H9 (cell line): ENCODE results near the gene ADRA2A. TPM values are rescaled to one million over a fixed set of nuclear protein-coding genes. Genes with fewer than 3 reads are reported as not detected.

Source experiments
- DNase-seq: peaks from one replicate; pipeline ENCODE4 v3.0.0-alpha.2; 2017
- H2AFZ ChIP-seq: one replicate; pipeline ENCODE4 v1.6.1; 2013; ENCODE audit warnings: mild to moderate bottlenecking, low read length, control low read depth, moderate library complexity
- H2AK5ac ChIP-seq: 2 replicates; pipeline ENCODE4 v1.6.1; 2013; ENCODE audit warnings: low read length, control low read depth, mixed read lengths; ENCODE audit not compliant: insufficient read length
- H2BK120ac ChIP-seq: one replicate; pipeline ENCODE4 v1.6.1; 2013; ENCODE audit warnings: low read depth, mild to moderate bottlenecking, low read length, control low read depth, inconsistent platforms; ENCODE audit not compliant: poor library complexity, severe bottlenecking
- H2BK12ac ChIP-seq: 2 replicates; pipeline ENCODE4 v1.6.1; 2013; ENCODE audit warnings: low read length, control low read depth, mixed read lengths, low read depth; ENCODE audit not compliant: insufficient read length
- H2BK15ac ChIP-seq: 2 replicates; pipeline ENCODE4 v1.6.1; 2013; ENCODE audit warnings: low read depth, low read length, control low read depth
- H2BK20ac ChIP-seq: one replicate; pipeline ENCODE4 v1.6.1; 2013; ENCODE audit warnings: low read depth, mild to moderate bottlenecking, low read length, control low read depth, inconsistent platforms; ENCODE audit not compliant: poor library complexity, severe bottlenecking
- H2BK5ac ChIP-seq: 2 replicates; pipeline ENCODE4 v1.6.1; 2013; ENCODE audit warnings: low read length, control low read depth, mixed read lengths; ENCODE audit not compliant: insufficient read length
- H3K14ac ChIP-seq: 2 replicates; pipeline ENCODE4 v1.6.1; 2013; ENCODE audit warnings: low read length, control low read depth; ENCODE audit not compliant: insufficient read depth
- H3K18ac ChIP-seq: 2 replicates; pipeline ENCODE4 v1.6.1; 2013; ENCODE audit warnings: low read depth, mild to moderate bottlenecking, mixed read lengths, low read length, control low read depth; ENCODE audit not compliant: insufficient read length
- H3K23ac ChIP-seq: 2 replicates; pipeline ENCODE4 v1.6.1; 2013; ENCODE audit warnings: low read length, control low read depth, mixed read lengths, low read depth; ENCODE audit not compliant: insufficient read length
- H3K23me2 ChIP-seq: 2 replicates; pipeline ENCODE4 v1.6.1; 2013; ENCODE audit warnings: low read depth, mild to moderate bottlenecking, mixed read lengths, low read length, control low read depth; ENCODE audit not compliant: insufficient read length, poor library complexity, severe bottlenecking
- H3K27ac ChIP-seq: 2 replicates; pipeline ENCODE4 v1.5.1; 2013; ENCODE audit warnings: low read length, control low read depth, mixed read lengths, low read depth; ENCODE audit not compliant: insufficient read length
- H3K27me3 ChIP-seq: 2 replicates; pipeline ENCODE4 v1.6.1; 2013; ENCODE audit warnings: low read length, control low read depth, inconsistent platforms; ENCODE audit not compliant: insufficient read depth
- H3K4ac ChIP-seq: 2 replicates; pipeline ENCODE4 v1.6.1; 2013; ENCODE audit warnings: low read depth, mild to moderate bottlenecking, control low read depth, inconsistent platforms, low read length, moderate library complexity
- H3K4me1 ChIP-seq: 2 replicates; pipeline ENCODE4 v1.6.1; 2013; ENCODE audit warnings: low read length, control low read depth, inconsistent platforms; ENCODE audit not compliant: insufficient read depth
- H3K4me2 ChIP-seq: 2 replicates; pipeline ENCODE4 v1.6.1; 2013; ENCODE audit warnings: low read length, control low read depth, mixed read lengths; ENCODE audit not compliant: insufficient read length, insufficient read depth
- H3K56ac ChIP-seq: 2 replicates; pipeline ENCODE4 v1.6.1; 2013; ENCODE audit warnings: low read depth, mild to moderate bottlenecking, mixed read lengths, low read length, control low read depth; ENCODE audit not compliant: insufficient read length
- H3K79me1 ChIP-seq: 2 replicates; pipeline ENCODE4 v1.6.1; 2013; ENCODE audit warnings: low read depth, mild to moderate bottlenecking, moderate library complexity, low read length, control low read depth, inconsistent platforms; ENCODE audit not compliant: insufficient read depth, poor library complexity, severe bottlenecking
- H3K79me2 ChIP-seq: 2 replicates; pipeline ENCODE4 v1.6.1; 2013; ENCODE audit warnings: low read length, control low read depth, inconsistent platforms; ENCODE audit not compliant: insufficient read depth
- H3K9ac ChIP-seq: 2 replicates; pipeline ENCODE4 v1.6.1; 2013; ENCODE audit warnings: low read length, control low read depth, mixed read lengths; ENCODE audit not compliant: insufficient read length; ENCODE audit errors: extremely low read depth
- H3K9me3 ChIP-seq: one replicate; pipeline ENCODE4 v1.6.1; 2013; ENCODE audit warnings: low read depth, low read length, inconsistent platforms; ENCODE audit not compliant: control insufficient read depth
- H3T11ph ChIP-seq: one replicate; pipeline ENCODE4 v1.6.1; 2013; ENCODE audit warnings: mild to moderate bottlenecking, low read length, control low read depth, inconsistent platforms
- H4K20me1 ChIP-seq: one replicate; pipeline ENCODE4 v1.6.1; 2013; ENCODE audit not compliant: control insufficient read depth, insufficient read length, insufficient read depth
- H4K5ac ChIP-seq: 2 replicates; pipeline ENCODE4 v1.6.1; 2013; ENCODE audit warnings: low read depth, mild to moderate bottlenecking, mixed read lengths, low read length, control low read depth; ENCODE audit not compliant: insufficient read length
- H4K8ac ChIP-seq: replicated peaks from 2 replicates; pipeline ENCODE4 v1.6.1; 2013; ENCODE audit warnings: low read length, control low read depth, mixed read lengths, low read depth; ENCODE audit not compliant: insufficient read length
- H4K91ac ChIP-seq: 2 replicates; pipeline ENCODE4 v1.6.1; 2013; ENCODE audit warnings: low read depth, mild to moderate bottlenecking, moderate library complexity, mixed read lengths, low read length, control low read depth; ENCODE audit not compliant: insufficient read length
- H3K27ac Mint-ChIP-seq, 3 experiments: 2 replicates in 2 of 3; 3 replicates in 1 of 3; pipeline ENCODE4 v1.8.0; 2020 to 2021; ENCODE audit warnings: mixed read lengths in 3 of 3, mild to moderate bottlenecking in 1 of 3, moderate library complexity in 1 of 3
- H3K27me3 Mint-ChIP-seq: 2 replicates; pipeline ENCODE4 v1.8.0; 2021; ENCODE audit warnings: low read depth, mild to moderate bottlenecking, moderate library complexity, mixed read lengths
- H3K36me3 Mint-ChIP-seq, 3 experiments: 2 replicates in 2 of 3; 3 replicates in 1 of 3; pipeline ENCODE4 v1.8.0; 2020 to 2021; ENCODE audit warnings: low read depth in 3 of 3, mixed read lengths in 3 of 3; ENCODE audit not compliant: insufficient read depth in 1 of 3
- H3K4me1 Mint-ChIP-seq, 2 experiments: 2 replicates each; pipeline ENCODE4 v1.8.0; 2020; ENCODE audit warnings: mixed read lengths in 2 of 2
- H3K4me3 Mint-ChIP-seq, 2 experiments: 2 replicates in 1 of 2; 3 replicates in 1 of 2; pipeline ENCODE4 v1.8.0; 2020 to 2021; ENCODE audit warnings: mild to moderate bottlenecking in 2 of 2, mixed read lengths in 2 of 2, moderate library complexity in 1 of 2
- H3K9me3 Mint-ChIP-seq, 2 experiments: 2 replicates in 1 of 2; 3 replicates in 1 of 2; pipeline ENCODE4 v1.8.0; 2020; ENCODE audit warnings: mild to moderate bottlenecking in 2 of 2, mixed read lengths in 2 of 2, moderate library complexity in 1 of 2
- CTCF ChIP-seq: fragments of 200-600 bp; sonication (generic); conservative IDR thresholded peaks from 3 replicates; pipeline ENCODE4 v1.8.0; 2021; ENCODE audit warnings: antibody characterized with exemption, mild to moderate bottlenecking
- whole genome bisulfite sequencing: extraction: QIAGEN DNeasy Blood & Tissue Kit; methylation state at CpG from one replicate; pipeline ENCODE4 v1.1.7; 2013; ENCODE audit warnings: missing lambda C conversion rate, low lambda C conversion rate, mixed read lengths; ENCODE audit not compliant: insufficient read length; ENCODE audit errors: extremely low coverage; 5-methylcytosine and 5-hydroxymethylcytosine counted together
- total RNA-seq: library from RNA; stranded (reverse); gene quantifications from 2 replicates; pipeline ENCODE4 v1.2.1, GENCODE V29; 2021

Gene ADRA2A
- total RNA-seq, 1 experiment from 2014 or later: 1.4 TPM

DNA sequence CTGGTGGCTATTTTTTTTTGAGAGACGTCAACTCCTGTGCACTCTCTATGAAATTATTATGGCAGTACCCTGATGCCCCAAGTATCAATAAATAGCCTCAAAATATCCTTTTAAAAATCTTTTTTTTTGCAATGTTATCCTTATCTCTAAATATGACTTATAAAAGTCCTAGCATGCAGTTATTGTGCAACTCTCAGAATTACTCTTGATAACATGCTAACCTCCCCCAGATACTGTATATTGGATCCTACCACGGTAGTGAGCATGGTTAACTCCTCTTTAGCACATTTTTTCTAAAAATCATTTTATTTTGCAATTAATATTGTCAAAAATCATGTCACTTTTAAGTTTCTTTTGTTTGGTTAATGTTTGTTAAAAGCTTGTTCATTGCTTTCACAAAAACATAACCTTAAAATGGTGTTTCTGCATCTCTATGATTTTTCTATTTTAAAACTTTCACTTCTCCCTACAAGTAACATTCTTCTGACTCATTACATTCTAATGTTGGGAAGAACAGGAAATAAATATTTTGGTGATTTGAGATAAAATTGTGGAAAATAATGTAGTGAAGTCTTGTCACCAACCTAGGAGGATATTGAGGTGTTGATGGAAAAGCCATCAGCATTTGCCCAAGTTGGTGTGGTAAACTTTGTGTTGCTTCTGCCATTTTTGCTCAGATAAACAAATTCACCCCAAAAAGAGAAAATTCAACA is 42.1 kb upstream of the ADRA2A start:
- no peak overlapping the region for H4K5ac ChIP-seq
- no peak overlapping the region for H3K4me3 Mint-ChIP-seq
- H4K8ac ChIP-seq: no peak overlapping the region
- no peak overlapping the region for H3T11ph ChIP-seq
- H3K56ac ChIP-seq: no peak overlapping the region
- H2BK5ac ChIP-seq: no peak overlapping the region
- no peaks in the 10 kb centered on the region for H3K79me1 ChIP-seq
- H3K23me2 ChIP-seq: no peaks in the 10 kb centered on the region
- H2BK120ac ChIP-seq: no peak overlapping the region
- H3K27me3 Mint-ChIP-seq: no peaks in the 10 kb centered on the region; the same call in 1 of the 2 replicates
- no peak overlapping the region for H2BK20ac ChIP-seq
- peaks cover 5% of the 10 kb centered on the region for H3K9me3 ChIP-seq
- peaks cover 32 to 37% of the 10 kb centered on the region in 2 experiments for H3K9me3 Mint-ChIP-seq
- H2BK15ac ChIP-seq: no peak overlapping the region
- H3K4ac ChIP-seq: no peak overlapping the region
- no peak overlapping the region for H3K27ac Mint-ChIP-seq
- no peak overlapping the region for H3K14ac ChIP-seq
- no peak overlapping the region for H2BK12ac ChIP-seq
- no peak overlapping the region for H3K4me2 ChIP-seq
- no peak overlapping the region for H3K18ac ChIP-seq
- H3K27ac ChIP-seq: no peak overlapping the region
- no peaks in the 10 kb centered on the region for H4K20me1 ChIP-seq
- H2AFZ ChIP-seq: no peak overlapping the region
- no peaks in the 10 kb centered on the region for H3K27me3 ChIP-seq
- H4K91ac ChIP-seq: no peak overlapping the region
- WGBS: no CpG with 5 or more reads among the region's 2 CpGs
- no peak overlapping the region for H2AK5ac ChIP-seq
- no peak overlapping the region for H3K9ac ChIP-seq
- DNase-seq: no peak
- no peaks in the 10 kb centered on the region for H3K4me1 ChIP-seq
- H3K36me3 Mint-ChIP-seq: peaks cover 17 to 43% (median 28%) of the 10 kb centered on the region in 3 experiments
- no peaks in the 10 kb centered on the region for H3K4me1 Mint-ChIP-seq
- no peak for TF ChIP-seq CTCF
- H3K23ac ChIP-seq: no peak overlapping the region
- H3K79me2 ChIP-seq: no peaks in the 10 kb centered on the region
